GM18511 (cell line): ENCODE results near the gene PHLPP2.
"Not testable (repeated sequence)": the region's sequence is repeated elsewhere in the genome, so short reads cannot be mapped to it uniquely, and the experiment has no call there.

Experiments
- ATAC-seq: cut with Tn5 transposase; IDR thresholded peaks from one replicate; pipeline ENCODE4 v1.9.1; 2021; ENCODE audit warnings: mild to moderate bottlenecking, moderate library complexity; ENCODE audit not compliant: unreplicated experiment

Gene PHLPP2

DNA sequence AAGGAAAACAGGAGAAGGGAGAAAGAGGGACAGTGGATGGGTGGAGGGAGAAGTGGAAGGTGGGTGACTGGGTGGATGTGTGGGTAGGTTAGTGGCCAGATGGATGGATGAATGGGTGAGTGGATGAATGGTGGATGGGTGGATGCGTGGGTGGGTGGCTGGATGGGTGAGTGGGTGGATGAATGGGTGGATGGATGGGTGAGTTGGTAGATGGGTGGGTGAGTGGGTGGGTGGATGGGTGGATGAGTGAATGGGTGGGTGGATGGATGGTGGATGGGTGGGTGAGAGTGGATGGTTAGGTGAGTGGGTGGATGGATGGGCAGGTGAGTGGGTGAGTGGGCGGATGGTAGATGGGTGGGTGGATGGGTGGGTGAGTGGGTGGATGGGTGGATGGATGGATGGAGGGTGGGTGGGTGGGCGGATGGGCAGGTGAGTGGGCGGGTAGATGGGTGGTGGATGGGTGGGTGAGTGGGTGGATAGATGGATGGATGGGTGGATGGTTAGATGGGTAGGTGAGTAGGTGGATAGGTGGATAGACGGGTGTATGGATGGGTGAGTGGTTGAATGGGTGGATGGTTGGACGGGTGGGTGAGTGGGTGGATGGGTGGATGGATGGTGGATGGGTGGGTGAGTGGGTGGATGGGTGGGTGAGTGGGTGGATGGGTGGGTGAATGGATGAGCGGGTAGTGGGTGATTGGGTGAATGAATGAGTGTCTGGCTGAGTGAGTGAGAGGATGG lies 99.2 kb downstream of the PHLPP2 start:
- no peak for ATAC-seq

DNA sequence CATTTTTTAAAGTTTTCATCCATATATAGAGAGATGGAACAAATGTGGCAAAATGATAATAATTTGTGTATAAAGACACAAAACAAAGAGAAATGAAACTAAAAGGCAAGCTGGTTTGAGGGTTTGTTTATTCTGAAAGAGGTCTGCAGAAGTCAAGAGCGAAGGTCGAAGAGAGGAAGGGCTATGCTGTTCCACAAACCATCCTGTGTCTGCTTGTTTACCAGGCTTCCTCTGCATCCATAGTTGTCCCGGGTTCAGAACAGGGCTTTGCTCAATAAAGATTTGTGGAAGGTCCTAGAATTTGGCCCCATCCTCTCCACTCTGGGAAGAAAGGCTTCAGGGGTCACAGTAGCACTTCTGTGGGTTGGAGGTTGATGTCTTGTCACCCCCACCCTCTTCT lies 100.9 kb downstream of the PHLPP2 start:
- ATAC-seq: no peak

DNA sequence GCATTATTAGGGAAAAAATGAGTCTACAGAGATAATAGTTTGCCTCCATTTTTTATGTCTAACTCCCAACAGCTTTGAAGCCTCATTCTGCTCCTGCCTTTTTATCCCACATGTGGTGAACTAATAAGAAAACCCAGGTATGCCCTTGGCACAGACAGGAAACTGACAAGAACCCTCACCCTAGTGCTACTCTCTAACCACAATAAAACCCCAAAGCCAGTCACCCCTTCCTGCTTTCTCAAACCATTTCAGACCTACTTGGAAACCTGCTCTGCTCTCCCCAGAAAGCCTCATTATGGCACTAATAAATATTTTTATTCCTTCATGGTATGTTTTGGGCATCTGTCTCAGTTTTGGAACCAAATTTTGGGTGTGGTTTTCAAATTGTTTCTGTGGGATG lies 102.4 kb downstream of the PHLPP2 start:
- no peak for ATAC-seq

DNA sequence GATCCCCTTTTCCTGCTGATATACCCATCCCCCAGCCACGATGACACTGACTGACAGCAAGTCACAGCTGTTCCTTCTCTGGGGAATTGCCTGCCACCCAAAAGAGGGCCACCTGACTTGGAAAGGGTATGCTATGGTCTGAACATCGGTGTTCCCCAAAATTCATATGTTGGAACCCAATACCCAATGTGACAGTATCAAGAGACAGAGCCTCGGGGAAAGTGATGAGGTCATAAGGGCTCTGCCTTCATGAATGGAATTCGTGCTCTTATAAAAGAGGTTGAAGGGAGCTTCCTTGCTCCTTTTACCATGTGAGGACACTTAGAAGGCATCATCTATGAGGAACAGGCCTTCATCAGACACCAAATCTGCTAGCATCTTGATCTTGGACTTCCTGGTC lies 106.1 kb downstream of the PHLPP2 start:
- ATAC-seq: no peak

DNA sequence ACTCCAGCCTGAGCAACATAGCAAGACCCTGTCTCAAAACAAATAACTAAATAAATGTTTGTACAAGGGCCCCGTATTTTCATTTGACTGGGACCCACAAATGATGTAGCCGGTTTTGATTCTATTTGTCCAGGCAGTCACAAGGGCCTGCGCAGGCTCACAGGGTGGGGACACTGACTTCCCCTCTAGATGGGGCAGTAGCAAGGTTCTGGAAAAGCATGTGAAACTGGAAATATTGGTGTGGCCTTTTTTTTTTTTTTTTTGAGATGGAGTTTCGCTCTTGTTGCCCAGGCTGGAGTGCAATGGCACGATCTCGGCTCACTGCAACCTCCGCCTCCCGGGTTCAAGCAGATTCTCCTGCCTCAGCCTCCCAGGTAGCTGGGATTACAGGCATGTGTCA lies 109.5 kb downstream of the PHLPP2 start:
- ATAC-seq: not testable (repeated sequence)

GRCh38 chr16:71610936-71611871 lies 113.3 kb downstream of the PHLPP2 start:
- peak; percentile 62 for ATAC-seq

GRCh38 chr16:71610447-71610846 lies 114.1 kb downstream of the PHLPP2 start:
- ATAC-seq: no peak

DNA sequence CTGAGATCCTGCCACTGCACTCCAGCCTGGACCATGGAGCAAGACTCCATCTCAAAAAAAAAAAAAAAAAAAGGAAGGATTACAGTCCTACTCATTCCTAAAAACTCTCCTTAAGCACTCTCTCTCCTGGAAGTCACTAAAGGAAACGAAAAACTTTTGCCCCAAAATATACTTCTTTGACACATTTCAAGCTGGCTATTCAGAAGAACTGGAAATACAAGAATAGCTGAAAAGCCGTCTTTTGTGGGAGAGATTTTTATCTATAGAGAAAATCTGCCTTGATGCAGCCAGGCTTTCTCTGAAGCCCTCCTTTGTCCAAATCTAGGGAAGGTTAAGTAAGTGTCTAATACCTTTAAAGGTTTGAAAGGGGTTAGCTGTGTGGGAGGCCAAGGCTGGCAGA lies 115.4 kb downstream of the PHLPP2 start:
- no peak for ATAC-seq

- no peak for ATAC-seq
These were observed 123.7 kb downstream of the PHLPP2 start for GRCh38 chr16:71600822-71601221.

- not testable (repeated sequence) for ATAC-seq
These were observed 126.1 kb downstream of the PHLPP2 start for GRCh38 chr16:71598426-71598825.

- not testable (repeated sequence) for ATAC-seq
These were observed 129.1 kb downstream of the PHLPP2 start for GRCh38 chr16:71595340-71595826.
